Endothelial cell of hepatic sinusoid (primary cell): ENCODE data around the gene POLD4.

Experiments
- in situ Hi-C: cut with HindIII; loops from 2 replicates; pipeline ENCODE4 v1.10.0; 2017; ENCODE audit warnings: low sequenced_read_pairs

Gene POLD4

DNA sequence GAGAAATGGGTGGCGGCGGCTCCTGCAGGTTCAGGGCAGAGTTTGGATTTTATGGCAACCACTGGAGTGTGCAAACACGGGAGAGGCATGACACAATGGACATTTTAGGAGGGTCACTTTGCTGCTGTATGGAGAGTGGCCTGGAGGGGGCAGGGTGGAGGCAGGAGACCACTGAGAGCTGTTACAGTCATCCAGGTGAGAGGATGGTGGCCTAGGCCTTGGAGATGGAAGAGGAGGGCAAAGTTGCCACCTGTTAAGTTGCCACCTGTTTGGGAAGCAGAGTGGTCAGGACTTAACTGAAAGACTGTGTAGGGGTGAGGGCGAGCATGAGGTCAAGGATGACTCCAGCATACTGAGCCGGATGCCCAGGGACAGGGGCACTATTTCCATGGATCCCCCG is 36.1 kb upstream of the POLD4 start:
- in situ Hi-C loops = loop anchor here (5.0 to 10.0 kb wide), 2 partner anchors 42 to 135 kb away; no protein-coding TSS in a partner anchor

DNA sequence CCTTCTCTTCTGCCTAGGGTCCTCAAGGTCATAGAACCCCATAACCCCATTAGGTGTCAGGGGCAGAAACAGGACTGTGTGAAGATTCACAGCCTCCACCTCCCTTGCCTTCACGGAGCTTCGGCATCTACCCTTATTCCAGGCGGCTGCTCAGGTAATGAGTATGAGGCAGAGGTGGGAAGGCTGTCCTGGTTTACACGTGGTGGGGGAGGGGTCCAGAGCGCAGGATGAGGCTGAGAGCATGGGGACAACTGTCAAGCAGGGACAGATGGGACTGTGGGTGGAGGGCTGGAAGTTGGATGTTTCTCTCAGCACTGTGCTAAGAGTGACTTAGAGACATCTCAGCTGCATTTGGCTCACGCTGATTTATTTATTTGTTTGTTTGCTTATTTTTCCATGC is 34.2 kb upstream of the POLD4 start:
- in situ Hi-C loops = loop anchor here (5.0 to 10.0 kb wide), 2 partner anchors 40 to 133 kb away; no protein-coding TSS in a partner anchor

DNA sequence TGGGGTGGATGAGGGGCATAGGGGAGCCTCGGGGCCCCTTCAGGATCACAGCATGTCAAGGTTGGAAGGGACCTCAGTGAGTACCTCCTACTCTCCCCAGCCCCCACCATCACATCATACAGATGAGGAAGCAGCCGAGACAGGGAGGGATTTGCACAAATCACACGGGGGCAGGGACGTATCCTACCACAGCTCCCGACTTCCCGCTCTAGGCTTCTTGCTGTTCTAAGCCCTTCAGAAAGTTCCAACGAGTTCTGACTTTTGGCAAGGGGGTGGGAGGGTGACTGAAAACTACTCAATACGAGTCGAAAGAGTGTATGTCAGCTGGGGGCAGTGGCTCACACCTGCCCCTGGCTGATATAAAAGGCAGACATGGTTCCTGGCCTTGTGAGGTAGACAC is 33.7 kb upstream of the POLD4 start:
- in situ Hi-C loops = loop anchor here (5.0 to 10.0 kb wide), 2 partner anchors 40 to 132 kb away; no protein-coding TSS in a partner anchor

DNA sequence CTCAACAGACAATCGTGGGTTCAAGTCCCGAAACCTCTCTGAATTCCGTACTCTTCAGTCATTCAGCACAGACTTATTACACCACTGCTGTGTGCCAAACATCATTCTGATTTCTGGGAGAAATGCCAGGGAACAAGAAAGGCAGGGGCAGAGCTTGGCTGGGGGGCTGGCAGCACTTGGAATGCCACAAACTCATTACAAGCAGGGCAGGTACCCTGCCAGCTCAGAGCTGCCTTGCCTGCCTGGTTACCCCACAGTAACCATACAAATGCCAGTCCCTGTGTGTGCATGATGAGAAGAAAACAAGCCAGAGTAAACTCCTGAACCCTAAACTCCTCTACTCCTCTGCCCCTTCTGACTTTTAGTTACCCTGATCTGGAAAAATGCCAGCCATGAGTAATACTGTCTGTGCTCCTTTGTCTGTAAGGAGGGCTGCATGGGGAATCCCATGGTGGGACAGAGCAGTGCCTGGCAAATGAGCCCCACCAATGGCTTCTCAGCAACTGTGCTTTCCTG is 31.6 kb upstream of the POLD4 start:
- in situ Hi-C loops = loop anchor here (5.0 to 10.0 kb wide), 2 partner anchors 38 to 130 kb away; no protein-coding TSS in a partner anchor

DNA sequence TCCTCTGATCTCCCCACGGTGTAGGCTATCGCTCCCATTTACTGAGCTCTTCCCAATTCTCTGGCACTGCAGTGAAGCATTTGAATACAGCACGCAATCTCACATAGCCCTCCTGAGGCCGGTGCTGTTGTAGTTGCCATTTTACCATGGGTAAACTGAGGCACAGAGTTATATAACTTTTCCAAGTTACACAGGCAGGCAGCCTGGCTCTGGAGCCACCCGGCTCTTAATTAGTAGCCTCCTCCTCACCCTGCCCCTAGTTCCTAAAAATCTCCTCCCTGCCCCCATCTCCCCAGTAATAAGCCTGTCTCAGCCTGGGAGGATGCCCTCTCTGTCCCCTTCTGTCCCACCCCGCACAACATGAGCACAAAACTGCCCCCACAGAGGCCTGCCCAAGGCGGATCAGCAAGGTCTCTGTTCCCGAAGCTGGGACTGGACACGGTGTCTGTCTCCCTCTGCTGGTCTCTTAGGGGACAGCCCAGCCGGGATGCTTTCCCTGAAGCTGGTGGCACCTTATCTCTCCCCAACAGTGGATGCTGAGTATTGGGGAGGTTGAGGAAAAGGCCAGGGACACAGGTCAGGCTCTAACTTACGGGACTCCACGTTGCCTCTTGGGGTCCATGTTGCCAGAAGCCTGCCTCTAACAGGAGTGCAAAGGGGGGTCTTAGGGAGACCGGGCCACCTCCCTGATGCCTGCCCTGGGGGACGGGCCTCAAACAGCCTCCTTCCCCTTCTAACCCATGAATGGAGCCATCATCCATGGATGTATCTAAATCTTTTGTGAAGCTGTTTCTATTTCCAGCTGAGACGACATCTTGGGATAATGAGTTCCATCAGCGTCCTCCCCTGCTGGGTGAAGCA is 29.2 kb upstream of the POLD4 start:
- in situ Hi-C loops = loop anchor here (10.0 kb wide), 1 partner anchor 128 kb away; no protein-coding TSS in a partner anchor

DNA sequence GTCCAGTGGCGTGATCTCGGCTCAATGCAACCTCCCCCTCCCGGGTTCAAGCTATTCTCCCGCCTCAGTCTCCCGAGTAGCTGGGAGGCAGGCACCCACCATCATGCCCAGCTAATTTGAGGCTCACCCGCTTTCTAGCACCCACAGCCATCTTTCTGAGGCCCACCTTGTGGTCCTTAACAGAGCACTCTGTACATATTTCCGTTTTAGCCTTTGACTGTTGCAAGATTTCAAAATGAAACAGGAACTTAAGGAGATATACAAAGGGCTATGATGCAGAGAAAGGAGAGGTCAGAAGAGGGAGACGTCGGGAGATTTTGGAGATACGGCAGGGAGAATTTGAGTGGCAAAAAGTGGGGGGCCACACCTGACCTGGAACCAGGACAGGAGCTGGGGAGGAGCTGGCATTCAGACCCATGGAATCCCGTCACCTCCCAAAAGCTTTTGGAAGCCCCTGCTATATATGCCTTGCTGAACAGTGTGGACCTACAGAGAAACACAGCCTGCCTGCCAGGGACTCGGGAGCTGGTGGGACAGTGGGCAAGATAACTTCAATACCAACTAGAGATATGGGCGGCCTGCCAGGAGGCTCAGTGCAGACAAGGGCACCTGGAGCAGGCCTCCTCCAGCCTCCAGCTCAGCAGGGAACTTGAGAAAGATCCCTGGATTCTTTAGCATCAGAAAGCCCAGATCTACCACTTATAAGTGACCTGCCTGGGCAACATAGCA is 28.1 kb upstream of the POLD4 start:
- in situ Hi-C loops = loop anchor here (10.0 kb wide), 1 partner anchor 127 kb away; no protein-coding TSS in a partner anchor

DNA sequence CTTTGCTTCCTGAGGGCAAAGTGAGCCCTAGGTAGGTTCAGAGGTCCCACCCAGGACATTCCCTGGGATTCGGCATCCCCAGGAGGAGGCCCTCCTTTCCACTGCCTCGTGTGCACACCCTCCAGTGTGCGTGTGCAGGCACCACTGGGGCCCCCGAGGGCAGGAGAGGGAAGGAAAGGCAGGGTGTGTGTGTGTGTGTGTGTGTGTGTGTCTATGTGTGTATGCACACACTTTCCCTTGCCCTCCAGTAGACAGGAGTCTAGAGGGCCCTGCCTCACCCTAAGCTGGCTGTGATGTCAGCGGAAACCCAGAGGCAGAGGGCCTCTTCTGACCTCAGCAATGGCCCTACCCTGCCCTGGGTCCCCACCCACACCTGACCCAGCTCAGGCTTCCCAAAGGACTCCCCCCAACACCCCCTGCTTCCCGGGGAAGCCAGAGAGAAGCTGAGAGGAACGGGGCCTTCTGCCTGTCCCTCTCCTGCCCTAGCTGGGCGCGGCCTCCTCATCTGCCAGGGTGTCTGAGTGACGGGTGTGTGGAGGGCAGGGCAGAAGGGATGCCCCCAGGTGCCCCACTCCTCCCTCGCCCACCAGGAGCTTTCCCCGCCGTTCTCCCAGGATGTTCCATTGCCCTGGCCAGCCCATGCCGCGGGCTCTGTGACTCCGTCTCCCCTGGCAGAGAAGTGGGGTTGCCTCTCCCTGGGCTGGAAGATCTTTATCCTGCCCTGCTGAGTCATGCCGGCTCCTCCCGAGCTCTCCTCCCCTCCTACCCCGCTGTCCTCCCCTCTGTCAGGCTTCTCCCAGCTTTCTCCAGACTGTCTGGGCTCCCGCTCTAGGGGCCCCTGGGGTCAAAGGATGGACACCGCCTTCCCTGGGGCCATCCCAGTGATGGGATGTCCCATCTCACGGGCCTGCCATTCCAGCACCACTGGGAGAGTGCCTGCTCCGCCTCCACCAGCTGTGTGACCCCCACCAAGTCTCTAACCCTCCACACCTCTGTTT is 26.0 kb upstream of the POLD4 start:
- in situ Hi-C loops = loop anchor here (10.0 kb wide), 1 partner anchor 125 kb away; no protein-coding TSS in a partner anchor

DNA sequence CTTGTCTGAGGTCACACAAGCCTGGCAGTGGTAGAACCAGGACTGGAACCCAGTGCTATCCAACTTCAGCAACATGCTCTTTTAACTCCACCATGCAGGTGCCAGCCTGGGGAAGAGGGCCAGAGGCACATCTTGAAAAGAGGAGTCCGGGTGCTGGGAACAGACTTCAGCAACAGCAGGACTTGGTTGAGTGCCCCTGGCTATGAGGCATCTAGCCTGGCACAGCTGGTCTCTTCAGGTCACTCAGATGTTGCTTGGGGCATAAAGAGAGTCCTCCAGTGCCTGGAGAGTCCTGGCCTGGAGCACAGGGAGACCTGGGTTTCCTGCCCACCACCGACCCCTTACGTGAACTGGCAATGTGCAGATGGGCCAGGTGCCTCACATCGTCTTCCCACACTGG is 25.2 kb upstream of the POLD4 start:
- in situ Hi-C loops = no loop called here

DNA sequence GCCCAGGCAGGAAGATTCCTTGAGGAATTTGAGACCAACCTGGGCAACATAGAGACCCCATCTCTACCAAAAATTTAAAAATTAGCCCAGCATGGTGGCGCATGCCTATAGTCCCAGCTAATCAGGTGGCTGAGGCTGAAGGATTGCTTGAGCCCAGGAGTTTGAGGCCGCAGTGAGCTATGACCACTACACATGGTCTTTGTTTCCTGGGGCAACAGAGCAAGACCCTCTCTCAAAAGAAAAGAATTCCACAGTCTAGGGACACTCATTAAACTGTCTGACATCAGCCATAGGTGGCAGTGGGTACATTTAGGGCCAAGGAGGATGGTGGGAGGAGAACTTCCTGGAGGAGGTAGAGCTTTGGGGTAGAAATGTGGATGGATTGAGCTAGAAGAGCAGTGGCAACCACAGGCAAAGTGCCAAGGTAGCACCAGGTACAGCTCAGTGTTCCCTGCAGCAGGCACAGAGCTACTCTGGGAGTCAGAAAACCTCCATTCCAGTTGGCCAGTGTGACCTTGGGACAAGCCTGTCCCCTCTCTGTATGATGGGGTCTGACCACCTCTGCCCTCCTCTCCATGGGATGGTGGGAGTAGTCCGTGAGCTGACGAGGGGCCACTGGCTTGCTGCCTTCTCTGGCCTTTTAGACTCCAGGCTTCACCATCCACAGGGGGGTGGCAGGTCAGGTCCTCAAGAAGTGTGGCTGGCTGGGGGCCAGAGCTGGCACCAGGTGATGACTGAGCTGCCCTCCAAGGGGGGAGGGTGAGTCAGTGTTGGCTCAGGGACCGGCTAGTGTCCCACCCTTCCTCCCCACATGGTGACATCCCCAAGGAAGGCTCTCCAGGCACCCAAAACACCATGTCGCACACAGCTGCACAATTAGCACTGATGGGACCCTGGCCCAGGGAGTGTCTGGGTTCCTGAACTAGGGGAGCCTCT is 23.8 kb upstream of the POLD4 start:
- in situ Hi-C loops = no loop called here

DNA sequence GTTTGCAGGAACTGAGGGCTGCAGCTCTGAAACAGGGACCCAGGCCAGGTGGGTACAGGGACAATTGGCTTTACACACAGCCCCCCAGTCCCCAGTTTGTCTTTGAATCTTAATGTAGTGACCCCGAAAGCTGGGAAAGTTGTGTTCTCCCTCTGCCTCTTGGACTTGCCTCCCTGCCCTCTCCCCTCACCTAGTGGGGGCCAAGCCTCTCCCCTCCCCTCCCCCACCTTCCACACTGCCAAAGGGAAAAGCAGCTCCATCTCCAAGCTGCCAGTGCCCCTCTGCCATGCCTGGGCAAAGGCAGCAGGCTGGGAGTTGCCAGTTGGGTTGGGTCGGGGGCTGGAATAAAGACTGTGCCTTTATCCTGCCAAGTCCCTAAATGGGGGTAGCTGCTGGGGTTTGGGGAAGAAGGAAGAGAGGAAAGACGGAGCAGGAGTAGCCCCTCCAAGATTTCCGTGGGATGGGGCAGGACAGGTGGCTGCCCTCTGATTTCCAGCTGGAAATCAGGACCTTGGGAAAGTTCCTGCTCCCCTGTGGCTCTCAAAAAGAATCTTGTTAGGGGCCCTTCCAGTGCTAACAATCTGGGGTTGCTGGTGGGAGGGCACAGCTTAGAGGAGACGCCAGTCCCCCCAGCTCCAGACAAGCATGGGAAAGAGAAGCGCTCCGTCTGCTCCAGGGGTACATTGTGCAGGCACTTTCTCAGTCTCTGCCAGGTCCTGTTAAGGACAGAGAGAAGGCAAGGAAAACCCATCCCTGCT is 22.9 kb upstream of the POLD4 start:
- in situ Hi-C loops = no loop called here

DNA sequence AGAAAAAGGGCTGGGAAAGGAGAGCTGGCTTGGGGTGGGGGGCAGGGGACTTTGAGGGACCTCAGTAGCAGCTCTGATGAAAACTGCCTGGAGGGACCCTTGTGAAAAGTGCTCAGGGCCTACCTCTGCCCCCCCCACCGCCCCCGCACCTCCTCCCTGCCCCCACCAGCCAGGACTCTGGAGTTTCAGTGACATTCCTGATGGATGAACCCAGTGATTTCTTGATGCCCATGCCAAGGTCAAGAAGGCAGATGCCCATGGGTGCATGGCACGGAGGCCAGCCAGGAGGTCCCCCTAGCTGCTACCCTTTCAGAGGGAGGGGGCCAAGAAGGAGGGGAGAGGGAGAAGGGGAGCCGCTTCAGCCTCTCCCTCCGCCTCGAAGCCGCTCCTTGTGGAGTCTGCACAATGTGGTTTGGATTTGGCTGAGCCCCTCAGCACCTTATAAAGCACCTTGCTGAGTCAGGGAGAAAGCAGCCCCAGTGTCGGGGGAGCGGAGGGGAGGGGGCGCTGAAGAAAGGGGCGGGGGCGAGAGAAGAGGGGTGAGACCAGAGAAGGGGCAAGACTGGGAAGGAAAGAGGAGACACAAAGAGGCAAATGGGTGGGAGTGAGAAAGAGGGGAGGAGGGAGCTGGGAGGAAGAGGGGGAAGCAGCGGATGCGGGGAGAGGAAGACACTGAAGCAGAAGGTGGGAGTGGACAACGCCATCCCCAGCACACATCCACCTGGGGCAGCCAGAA is 22.1 kb upstream of the POLD4 start:
- in situ Hi-C loops = no loop called here

DNA sequence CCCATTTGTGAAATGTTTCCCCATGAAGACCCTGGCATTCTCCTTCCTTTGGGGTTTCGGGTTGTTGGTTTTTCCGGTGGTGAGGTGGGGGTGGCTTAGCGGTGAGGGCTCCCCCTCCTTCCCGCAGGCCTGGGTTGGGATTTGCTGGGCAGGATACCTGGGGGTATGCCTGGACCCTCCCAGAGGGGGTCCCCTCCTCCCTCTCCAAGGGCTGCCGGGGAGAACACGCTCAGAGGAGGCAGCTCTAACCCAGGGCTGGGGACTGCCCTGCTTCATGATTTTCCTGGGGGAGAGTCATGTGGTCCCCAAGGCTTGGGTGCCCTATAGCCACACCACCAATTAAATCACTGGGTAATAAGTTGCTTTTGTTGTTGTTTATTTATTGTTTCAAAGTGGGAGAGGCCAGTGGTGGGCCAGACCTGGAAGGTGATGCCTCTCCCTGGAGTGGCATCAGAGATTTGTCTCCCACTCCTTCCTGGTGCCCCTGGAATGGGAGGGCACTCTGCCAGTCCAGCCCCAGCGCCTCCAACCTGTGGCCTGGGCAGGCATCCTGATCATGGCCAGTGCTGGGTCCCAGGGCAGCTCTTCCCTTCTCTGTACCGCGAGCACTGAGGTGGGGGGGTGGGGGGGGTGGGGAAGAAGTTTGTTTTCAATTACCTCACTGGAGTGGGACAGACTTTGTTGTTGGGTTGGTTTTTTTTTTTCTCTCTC is 21.4 kb upstream of the POLD4 start:
- in situ Hi-C loops = no loop called here

DNA sequence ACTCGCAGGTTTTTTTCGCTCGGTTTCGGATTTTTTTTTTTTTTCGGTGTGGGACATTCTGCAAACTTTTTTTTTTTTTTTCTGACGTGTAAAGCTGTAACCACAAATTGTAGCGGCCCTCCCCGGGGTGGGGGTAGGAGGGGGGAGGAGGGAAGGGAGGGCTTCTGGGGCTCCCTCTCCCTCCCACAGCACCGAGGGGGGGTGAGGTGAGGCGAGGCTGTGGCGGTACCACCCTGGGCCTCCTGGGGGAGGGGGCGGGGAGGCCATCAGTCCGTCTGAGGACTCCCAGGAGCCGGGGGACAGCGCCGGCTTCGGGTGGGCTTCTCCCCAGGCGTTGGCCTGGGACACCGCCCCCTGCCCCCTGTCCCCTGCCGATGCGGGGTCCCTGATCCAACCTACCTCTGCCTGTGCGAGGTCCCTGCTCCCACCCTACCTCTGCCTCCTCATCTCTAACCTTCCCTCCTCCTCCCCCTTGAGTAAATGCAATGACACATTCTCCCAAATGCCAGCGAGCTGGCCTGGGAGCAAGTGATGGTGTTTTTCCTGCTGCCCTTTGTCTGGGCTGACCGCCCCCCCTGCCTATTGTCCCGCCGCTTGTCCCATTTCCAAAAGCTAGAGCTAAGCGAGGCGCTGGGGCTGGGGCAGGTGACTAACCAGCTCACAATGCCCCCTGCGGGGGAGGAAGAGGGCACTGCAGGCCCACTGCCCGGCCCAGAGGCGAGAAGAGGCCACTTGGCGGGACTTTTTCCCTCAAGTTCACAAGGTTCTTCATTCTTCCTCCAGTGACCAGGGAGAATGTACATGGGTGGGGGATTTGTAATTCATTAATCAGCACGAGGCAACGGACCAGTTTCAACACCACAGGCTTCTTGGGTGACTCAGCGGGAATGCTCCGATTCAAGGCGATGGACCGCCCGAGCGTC is 20.6 kb upstream of the POLD4 start:
- in situ Hi-C loops = no loop called here

DNA sequence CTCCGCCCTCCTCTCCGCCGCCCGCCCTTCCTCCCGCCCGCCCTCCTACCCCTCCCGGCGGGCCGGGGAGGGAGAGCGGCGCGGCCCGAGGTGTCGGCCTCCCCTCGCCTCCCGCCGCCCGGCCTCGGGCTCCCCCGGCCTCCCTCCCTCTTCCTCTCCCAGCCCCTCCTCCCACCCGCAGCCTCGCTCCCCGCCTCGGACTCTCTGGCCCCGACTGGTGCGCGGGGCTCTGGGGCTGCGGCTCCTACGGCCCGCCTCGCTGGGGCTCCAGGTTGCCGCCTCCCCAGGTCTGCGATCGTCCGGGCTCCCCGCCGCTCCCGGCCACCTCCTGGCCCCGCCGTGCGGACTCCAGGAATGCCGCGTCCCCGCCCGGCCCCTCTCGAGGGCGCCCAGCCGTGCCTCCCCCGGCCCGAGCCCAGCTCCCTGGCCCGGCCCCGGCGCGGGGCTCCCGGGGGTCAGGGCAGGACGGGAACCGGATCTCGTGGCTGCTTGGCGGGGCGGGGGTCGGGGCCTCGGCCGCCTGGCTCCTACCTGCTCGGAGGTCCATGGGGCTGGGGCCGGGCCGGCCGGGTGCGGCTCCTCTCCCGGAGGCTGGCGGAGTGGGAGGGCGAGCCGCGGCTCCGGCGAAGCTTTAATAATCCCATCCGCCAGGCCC is 19.8 kb upstream of the POLD4 start, which contains the start of gene CLCF1:
TSS of gene CLCF1 (minus strand) at position 606 of the 655 bp plus-strand sequence. CDS start at position 547, 59 bp downstream.
- in situ Hi-C loops = no loop called here

DNA sequence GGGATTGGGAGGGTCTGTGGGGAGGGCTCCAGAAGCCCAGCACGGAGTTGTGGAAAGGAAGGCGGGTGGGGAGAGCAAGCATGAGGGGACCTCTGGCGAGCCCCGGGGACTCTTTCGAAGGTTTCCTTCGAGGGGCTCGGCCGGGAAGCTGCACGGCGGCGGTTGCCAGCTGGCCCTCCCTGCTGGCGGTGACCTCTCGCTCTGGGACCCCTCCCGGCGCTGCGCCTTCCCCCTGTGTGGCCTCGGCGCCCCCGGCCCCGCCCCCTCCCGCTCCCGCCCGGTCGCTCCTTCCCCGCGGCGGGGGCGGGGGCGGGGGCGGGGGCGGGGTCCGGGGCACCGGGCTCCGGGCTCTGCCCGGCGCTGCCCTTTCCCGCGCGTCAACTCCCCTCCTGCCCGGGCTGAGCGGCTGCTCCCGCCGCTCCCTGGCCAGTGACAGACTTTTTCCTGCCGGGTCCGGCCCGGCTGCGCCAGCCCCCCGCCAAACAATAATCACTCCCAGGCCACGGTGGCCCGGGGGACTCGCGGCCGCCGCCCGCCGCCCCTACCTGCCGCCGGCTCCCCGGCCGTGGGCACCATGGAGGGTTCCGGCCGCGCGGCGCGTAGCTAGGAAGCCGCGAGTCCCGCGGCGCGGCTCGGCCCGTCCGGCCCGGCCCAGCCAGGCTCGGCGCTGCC is 19.1 kb upstream of the POLD4 start:
- in situ Hi-C loops = no loop called here
